H1 (cell line): ENCODE results near the gene TEKTIP1. TPM values are rescaled to one million over a fixed set of nuclear protein-coding genes. Genes with fewer than 3 reads are reported as not detected.
A peak's percentile ranks its signal among the peaks of the same experiment; 100 is the strongest.

Source experiments
- CHD1 ChIP-seq: IDR thresholded peaks from 2 replicates; pipeline ENCODE4 v1.6.1; 2012; ENCODE audit warnings: low read depth, low read length, improper control_type of control experiment
- CREB1 ChIP-seq: IDR thresholded peaks from 2 replicates; pipeline ENCODE4 v1.6.1; 2012; ENCODE audit warnings: inconsistent platforms
- CTBP2 ChIP-seq: IDR thresholded peaks from 2 replicates; pipeline ENCODE4 v1.7.0; 2011; ENCODE audit warnings: borderline replicate concordance, mild to moderate bottlenecking, moderate library complexity, mixed read lengths, low read length; ENCODE audit not compliant: insufficient read depth, insufficient read length
- GABPA ChIP-seq: IDR thresholded peaks from 2 replicates; pipeline ENCODE4 v1.6.1; 2011; ENCODE audit warnings: mild to moderate bottlenecking, low read length, moderate library complexity, borderline replicate concordance; ENCODE audit not compliant: insufficient read depth
- HDAC6 ChIP-seq: IDR thresholded peaks from one replicate; pipeline ENCODE4 v1.7.1; 2012; ENCODE audit warnings: low read depth, mild to moderate bottlenecking, inconsistent platforms, low read length, moderate library complexity
- KDM1A ChIP-seq: fragments of 200-600, 300-600 bp; sonication (generic); IDR thresholded peaks from 2 replicates; pipeline ENCODE4 v1.7.1; 2016; ENCODE audit warnings: mild to moderate bottlenecking, low read length, borderline replicate concordance
- NRF1 ChIP-seq: IDR thresholded peaks from 2 replicates; pipeline ENCODE4 v1.6.1; 2011; ENCODE audit warnings: mild to moderate bottlenecking, low read depth, low read length, improper control_type of control experiment
- POLR2A ChIP-seq, 2 experiments: IDR thresholded peaks; 1 replicate in 1 of 2; 2 replicates in 1 of 2; pipeline ENCODE4 v1.6.1; 2011; ENCODE audit warnings: low read depth in 2 of 2, low read length in 2 of 2, mild to moderate bottlenecking in 2 of 2; ENCODE audit errors: control extremely low read depth in 1 of 2
- POLR2AphosphoS5 ChIP-seq: IDR thresholded peaks from 2 replicates; pipeline ENCODE4 v1.6.1; 2011; ENCODE audit warnings: low read depth, low read length
- RNF2 ChIP-seq: fragments of 200-900, 300-1000 bp; sonication (generic); IDR thresholded peaks from 2 replicates; pipeline ENCODE4 v1.7.1; 2016; ENCODE audit warnings: borderline replicate concordance, low read depth, mild to moderate bottlenecking, antibody characterized with exemption, low read length; ENCODE audit not compliant: poor library complexity, severe bottlenecking; ENCODE audit errors: missing control alignments
- RXRA ChIP-seq: IDR thresholded peaks from 2 replicates; pipeline ENCODE4 v1.6.1; 2011; ENCODE audit warnings: low read depth, mild to moderate bottlenecking, low read length, moderate library complexity; ENCODE audit not compliant: insufficient read depth
- SIN3A ChIP-seq, 2 experiments: IDR thresholded peaks in 1 of 2; conservative IDR thresholded peaks in 1 of 2; 2 replicates each; pipeline ENCODE4 v1.6.1; 2011 to 2012; ENCODE audit warnings: low read length in 2 of 2, improper control_type of control experiment in 1 of 2, low read depth in 1 of 2, mild to moderate bottlenecking in 1 of 2
- SIRT6 ChIP-seq: IDR thresholded peaks from one replicate; pipeline ENCODE4 v1.7.1; 2012; ENCODE audit warnings: low read length, inconsistent platforms
- SIX5 ChIP-seq: IDR thresholded peaks from 2 replicates; pipeline ENCODE4 v1.6.1; 2011; ENCODE audit warnings: mild to moderate bottlenecking, low read depth, low read length
- SP1 ChIP-seq: IDR thresholded peaks from 2 replicates; pipeline ENCODE4 v1.6.1; 2011; ENCODE audit warnings: low read depth, low read length
- SP4 ChIP-seq: IDR thresholded peaks from 2 replicates; pipeline ENCODE4 v1.6.1; 2012; ENCODE audit warnings: low read length, inconsistent platforms
- SRF ChIP-seq: IDR thresholded peaks from 2 replicates; pipeline ENCODE4 v1.6.1; 2011; ENCODE audit warnings: mild to moderate bottlenecking, low read depth, low read length, moderate library complexity
- SUZ12 ChIP-seq: fragments of 200-600 bp; sonication (generic); IDR thresholded peaks from 2 replicates; pipeline ENCODE4 v1.6.1; 2012; ENCODE audit warnings: mild to moderate bottlenecking, inconsistent platforms, low read length, moderate library complexity, mixed read lengths
- TCF12 ChIP-seq: IDR thresholded peaks from 2 replicates; pipeline ENCODE4 v1.6.1; 2011; ENCODE audit warnings: low read depth, mild to moderate bottlenecking, low read length
- TEAD4 ChIP-seq: IDR thresholded peaks from 2 replicates; pipeline ENCODE4 v1.6.1; 2012; ENCODE audit warnings: low read depth, low read length, inconsistent platforms, mixed read lengths
- polyA plus RNA-seq, 7 experiments: library from polyadenylated mRNA; depleted of rRNA in 3 of 7; stranded (reverse) in 5 of 7; unstranded in 2 of 7; fragments of >200 nt in 5 of 7; fragments of 200-250 nt in 2 of 7; gene quantifications; 1 replicate in 5 of 7; 2 replicates in 1 of 7; 4 replicates in 1 of 7; pipeline versions ENCODE4 v1.2.1 to v1.2.3, GENCODE V29; 2011 to 2013; ENCODE audit warnings: missing spikeins in 2 of 7, mixed read lengths in 2 of 7
- total RNA-seq: library from RNA; stranded (reverse); fragmentation: NEBNext Ultra II Directional; extraction: Animal tissue kit (Norgen Biotek cat#: 25700); gene quantifications from 2 replicates; pipeline ENCODE4 v1.2.1, GENCODE V29; 2021
- TF ChIP-seq, protein P1 (sequence below): IDR thresholded peaks from 2 replicates; pipeline ENCODE4 v1.6.1; 2011; ENCODE audit warnings: low read depth, mild to moderate bottlenecking, low read length; ENCODE audit not compliant: insufficient read depth
- TF ChIP-seq, protein P2 (sequence below): IDR thresholded peaks from 2 replicates; pipeline ENCODE4 v1.6.1; 2011; ENCODE audit warnings: low read length, improper control_type of control experiment
- TF ChIP-seq, protein P3 (sequence below): IDR thresholded peaks from 2 replicates; pipeline ENCODE4 v1.6.1; 2012; ENCODE audit warnings: inconsistent platforms

TEKTIP1 gene
- total and polyA plus RNA-seq, 2 of the 8 experiments (the other 6 are each of a cell fraction or from before 2014, with no cell fraction given): 1.1 TPM; not detected in 1

DNA sequence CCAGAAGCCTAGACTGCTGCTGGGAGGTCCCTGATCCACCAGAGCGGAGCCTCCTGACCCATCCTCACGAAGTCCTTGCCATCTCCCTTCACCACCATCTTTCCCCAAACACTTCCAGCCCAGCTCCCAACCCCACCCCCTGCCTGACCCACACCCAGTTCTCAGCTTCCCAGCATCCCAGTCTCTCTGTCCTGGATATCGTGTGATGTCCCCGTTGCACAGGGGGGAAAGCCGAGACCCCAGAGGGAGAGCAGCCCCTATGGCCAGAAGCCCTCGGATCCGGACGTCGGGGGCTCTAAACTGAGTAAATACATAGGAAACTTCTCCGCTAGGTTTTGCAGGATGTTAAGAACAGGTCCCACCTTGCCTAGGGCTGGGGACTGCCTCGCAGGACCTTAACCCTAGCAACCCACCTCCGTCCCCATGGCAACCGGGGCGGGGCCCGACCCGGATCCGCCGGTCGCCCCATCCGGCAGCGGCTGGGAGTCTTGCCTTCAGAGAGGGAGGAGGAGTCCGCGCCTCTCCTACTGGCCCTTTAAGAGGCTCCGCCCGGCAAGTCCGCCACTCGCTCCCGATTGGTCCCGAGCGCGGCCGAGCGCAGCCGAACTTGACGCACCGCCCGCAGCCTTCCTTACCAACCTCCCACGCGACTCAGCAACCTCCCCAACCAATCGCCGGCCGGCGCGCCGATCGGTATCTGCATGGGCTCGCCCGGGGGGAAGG is 33.3 kb downstream of the TEKTIP1 start (continued):
- no peak for TF ChIP-seq SRF
- TF ChIP-seq CTBP2: no peak
- TF ChIP-seq KDM1A: no peak
- TF ChIP-seq SUZ12: no peak
- peak; percentile 81 for TF ChIP-seq CREB1
- TF ChIP-seq, protein P1, sequence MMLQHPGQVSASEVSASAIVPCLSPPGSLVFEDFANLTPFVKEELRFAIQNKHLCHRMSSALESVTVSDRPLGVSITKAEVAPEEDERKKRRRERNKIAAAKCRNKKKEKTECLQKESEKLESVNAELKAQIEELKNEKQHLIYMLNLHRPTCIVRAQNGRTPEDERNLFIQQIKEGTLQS: no peak
- peak; percentile 67; the same call in 1 of the 2 replicates for TF ChIP-seq SP1
- TF ChIP-seq SP4: peak; percentile 67; the same call in 1 of the 2 replicates
- no peak for TF ChIP-seq RNF2
- TF ChIP-seq, protein P2, sequence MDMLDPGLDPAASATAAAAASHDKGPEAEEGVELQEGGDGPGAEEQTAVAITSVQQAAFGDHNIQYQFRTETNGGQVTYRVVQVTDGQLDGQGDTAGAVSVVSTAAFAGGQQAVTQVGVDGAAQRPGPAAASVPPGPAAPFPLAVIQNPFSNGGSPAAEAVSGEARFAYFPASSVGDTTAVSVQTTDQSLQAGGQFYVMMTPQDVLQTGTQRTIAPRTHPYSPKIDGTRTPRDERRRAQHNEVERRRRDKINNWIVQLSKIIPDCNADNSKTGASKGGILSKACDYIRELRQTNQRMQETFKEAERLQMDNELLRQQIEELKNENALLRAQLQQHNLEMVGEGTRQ: no peak
- no peak for TF ChIP-seq SIRT6
- TF ChIP-seq TEAD4: no peak
- no peak for TF ChIP-seq GABPA
- TF ChIP-seq, protein P3, sequence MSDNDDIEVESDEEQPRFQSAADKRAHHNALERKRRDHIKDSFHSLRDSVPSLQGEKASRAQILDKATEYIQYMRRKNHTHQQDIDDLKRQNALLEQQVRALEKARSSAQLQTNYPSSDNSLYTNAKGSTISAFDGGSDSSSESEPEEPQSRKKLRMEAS: no peak; the same call in 1 of the 2 replicates
- no peak for TF ChIP-seq TCF12
- no peak for TF ChIP-seq RXRA
- no peak for TF ChIP-seq POLR2AphosphoS5
- TF ChIP-seq NRF1: no peak
- no peak for TF ChIP-seq SIX5
- TF ChIP-seq CHD1: no peak
- TF ChIP-seq POLR2A (IDR thresholded peaks at IDR 0.05; ENCODE audit: control extremely low read depth in 1 of 2, low read depth in 2 of 2, low read length in 2 of 2): no peak
- 0 out of 4 replicates have a peak, but pooled peaks of 1 of the 2 experiments have one; percentile 30 for TF ChIP-seq SIN3A (conservative IDR thresholded peaks at IDR 0.05 in 1 of 2, IDR thresholded peaks at IDR 0.05 in 1 of 2; ENCODE audit: low read depth in 1 of 2, low read length in 2 of 2)
- TF ChIP-seq HDAC6: no peak
